Spleen (tissue), 7 donors: Measurements from ENCODE around the gene WDR20.

Experiments used
- POLR2A ChIP-seq, 3 donors: fragments of 450-650 bp; IDR thresholded peaks; one replicate each; pipeline ENCODE4 v1.5.1; 2017; ENCODE audit warnings: antibody characterized with exemption in 3 of 3, mild to moderate bottlenecking in 1 of 3
- POLR2AphosphoS5 ChIP-seq, 3 donors: sonication (generic); formaldehyde crosslinking; IDR thresholded peaks; one replicate each; pipeline ENCODE4 v1.5.1; 2017; ENCODE audit warnings: antibody characterized with exemption in 3 of 3
- TF ChIP-seq, protein P1 (sequence below), 11 experiments: fragments of 200-600 bp in 7 of 11; fragments of 450-650 bp in 4 of 11; sonication (generic) in 4 of 11; IDR thresholded peaks in 8 of 11; conservative IDR thresholded peaks in 3 of 11; 1 replicate in 7 of 11; 2 replicates in 4 of 11; pipeline versions ENCODE4 v1.4.0 to v1.8.0; 2016 to 2021; ENCODE audit warnings: antibody characterized with exemption in 11 of 11, inconsistent platforms in 4 of 11, mild to moderate bottlenecking in 1 of 11
- donor health status: DM: no; HTN: no; CAD: no; lungs with moderate emphysema.
- donor health status: DM: no; HTN: no; CAD: no.
- donor health status: DM: no; HTN: no; CAD: no.

- TF ChIP-seq POLR2A (IDR thresholded peaks at IDR 0.05) (no peak), POLR2AphosphoS5 (IDR thresholded peaks at IDR 0.05) (no peak)
- TF ChIP-seq, protein P1, sequence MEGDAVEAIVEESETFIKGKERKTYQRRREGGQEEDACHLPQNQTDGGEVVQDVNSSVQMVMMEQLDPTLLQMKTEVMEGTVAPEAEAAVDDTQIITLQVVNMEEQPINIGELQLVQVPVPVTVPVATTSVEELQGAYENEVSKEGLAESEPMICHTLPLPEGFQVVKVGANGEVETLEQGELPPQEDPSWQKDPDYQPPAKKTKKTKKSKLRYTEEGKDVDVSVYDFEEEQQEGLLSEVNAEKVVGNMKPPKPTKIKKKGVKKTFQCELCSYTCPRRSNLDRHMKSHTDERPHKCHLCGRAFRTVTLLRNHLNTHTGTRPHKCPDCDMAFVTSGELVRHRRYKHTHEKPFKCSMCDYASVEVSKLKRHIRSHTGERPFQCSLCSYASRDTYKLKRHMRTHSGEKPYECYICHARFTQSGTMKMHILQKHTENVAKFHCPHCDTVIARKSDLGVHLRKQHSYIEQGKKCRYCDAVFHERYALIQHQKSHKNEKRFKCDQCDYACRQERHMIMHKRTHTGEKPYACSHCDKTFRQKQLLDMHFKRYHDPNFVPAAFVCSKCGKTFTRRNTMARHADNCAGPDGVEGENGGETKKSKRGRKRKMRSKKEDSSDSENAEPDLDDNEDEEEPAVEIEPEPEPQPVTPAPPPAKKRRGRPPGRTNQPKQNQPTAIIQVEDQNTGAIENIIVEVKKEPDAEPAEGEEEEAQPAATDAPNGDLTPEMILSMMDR (IDR thresholded peaks at IDR 0.05 in 8 of 11, conservative IDR thresholded peaks at IDR 0.05 in 3 of 11), result no peak
Measured at GRCh38 chr14:102117852-102118251, 21.8 kb upstream of the WDR20 start.
